Esophagus muscularis mucosa (tissue), 4 donors: ENCODE results near the gene HIF1AN. TPM values are rescaled to one million over a fixed set of nuclear protein-coding genes. Genes with fewer than 3 reads are reported as not detected.

Experiments used
- DNase-seq: peaks from one replicate; pipeline ENCODE4 v3.0.0-alpha.2; 2017; ENCODE audit errors: extremely low spot score
- H3K27ac ChIP-seq, 4 donors: fragments of 200-600 bp; sonication (generic); replicated peaks in 1 of 4; 1 replicate in 3 of 4; 2 replicates in 1 of 4; pipeline ENCODE4 v1.5.1; 2016 to 2019; ENCODE audit warnings: mild to moderate bottlenecking in 1 of 4
- H3K27me3 ChIP-seq, 4 donors: fragments of 200-600 bp; sonication (generic); one replicate each; pipeline versions ENCODE4 v1.5.1 to v1.6.0; 2016 to 2019
- H3K36me3 ChIP-seq, 4 donors: fragments of 200-600 bp; sonication (generic); one replicate each; pipeline ENCODE4 v1.5.1; 2016 to 2019
- H3K4me1 ChIP-seq, 4 donors: fragments of 200-600 bp; sonication (generic); one replicate each; pipeline ENCODE4 v1.5.1; 2016 to 2019
- H3K4me3 ChIP-seq, 4 donors: fragments of 200-600 bp; sonication (generic); 1 replicate in 2 of 4; 2 replicates in 2 of 4; pipeline ENCODE4 v1.5.1; 2016 to 2019; ENCODE audit warnings: mild to moderate bottlenecking in 4 of 4, moderate library complexity in 1 of 4
- H3K9me3 ChIP-seq, 4 donors: fragments of 200-600 bp; sonication (generic); 1 replicate in 3 of 4; 2 replicates in 1 of 4; pipeline ENCODE4 v1.5.1; 2016 to 2019
- EP300 ChIP-seq: sonication (generic); formaldehyde crosslinking; IDR thresholded peaks from one replicate; pipeline ENCODE4 v1.6.1; 2017; ENCODE audit warnings: antibody characterized with exemption
- POLR2A ChIP-seq: fragments of 450-650 bp; IDR thresholded peaks from one replicate; pipeline ENCODE4 v1.6.1; 2017; ENCODE audit warnings: antibody characterized with exemption, moderate library complexity, mild to moderate bottlenecking, low read depth
- POLR2AphosphoS5 ChIP-seq, 2 donors: sonication (generic); formaldehyde crosslinking; IDR thresholded peaks; one replicate each; pipeline ENCODE4 v1.6.1; 2017; ENCODE audit warnings: antibody characterized with exemption in 2 of 2
- WGBS: methylation state at CpG from one replicate; pipeline ENCODE4 v1.1.5; 2018; 5-methylcytosine and 5-hydroxymethylcytosine counted together
- intact Hi-C: fragments of 100-400 bp; cut with DNase I; formaldehyde crosslinking; loops from one replicate; pipeline ENCODE4 v1.15.1; 2023
- total RNA-seq, 4 donors: library from RNA; depleted of rRNA; stranded (reverse); fragments of >200 nt; gene quantifications; one replicate each; pipeline versions ENCODE4 v1.1.0 to v1.2.1, GENCODE V29; 2016
- TF ChIP-seq, protein P1 (sequence below), 3 experiments: fragments of 200-600 bp in 2 of 3; fragments of 450-650 bp in 1 of 3; sonication (generic) in 2 of 3; IDR thresholded peaks; one replicate each; pipeline ENCODE4 v1.5.1; 2017 to 2019; ENCODE audit warnings: antibody characterized with exemption in 3 of 3, mild to moderate bottlenecking in 2 of 3, moderate library complexity in 1 of 3

HIF1AN gene
- total RNA-seq, 4 donors from 2014 or later, result 7.6 to 15.4 (median 13.6) TPM

- TF ChIP-seq POLR2AphosphoS5 (IDR thresholded peaks at IDR 0.05) (no peak), POLR2A (no peak), EP300 (no peak)
- TF ChIP-seq, protein P1, sequence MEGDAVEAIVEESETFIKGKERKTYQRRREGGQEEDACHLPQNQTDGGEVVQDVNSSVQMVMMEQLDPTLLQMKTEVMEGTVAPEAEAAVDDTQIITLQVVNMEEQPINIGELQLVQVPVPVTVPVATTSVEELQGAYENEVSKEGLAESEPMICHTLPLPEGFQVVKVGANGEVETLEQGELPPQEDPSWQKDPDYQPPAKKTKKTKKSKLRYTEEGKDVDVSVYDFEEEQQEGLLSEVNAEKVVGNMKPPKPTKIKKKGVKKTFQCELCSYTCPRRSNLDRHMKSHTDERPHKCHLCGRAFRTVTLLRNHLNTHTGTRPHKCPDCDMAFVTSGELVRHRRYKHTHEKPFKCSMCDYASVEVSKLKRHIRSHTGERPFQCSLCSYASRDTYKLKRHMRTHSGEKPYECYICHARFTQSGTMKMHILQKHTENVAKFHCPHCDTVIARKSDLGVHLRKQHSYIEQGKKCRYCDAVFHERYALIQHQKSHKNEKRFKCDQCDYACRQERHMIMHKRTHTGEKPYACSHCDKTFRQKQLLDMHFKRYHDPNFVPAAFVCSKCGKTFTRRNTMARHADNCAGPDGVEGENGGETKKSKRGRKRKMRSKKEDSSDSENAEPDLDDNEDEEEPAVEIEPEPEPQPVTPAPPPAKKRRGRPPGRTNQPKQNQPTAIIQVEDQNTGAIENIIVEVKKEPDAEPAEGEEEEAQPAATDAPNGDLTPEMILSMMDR (IDR thresholded peaks at IDR 0.05), result no peak
- intact Hi-C loops, result no loop called here
- peaks cover 0 to 60% (median under 1%) of the 10 kb centered on the region in 4 donors for H3K27me3 ChIP-seq
These were observed 40.5 kb downstream of the HIF1AN start for GRCh38 chr10:100576282-100576635.

GRCh38 chr10:100579261-100580090 is 43.7 kb downstream of the HIF1AN start:
- no peak overlapping the region for H3K4me3 ChIP-seq
- intact Hi-C loops, result no loop called here
- TF ChIP-seq, protein P1 (IDR thresholded peaks at IDR 0.05), result no peak
- TF ChIP-seq POLR2AphosphoS5 (IDR thresholded peaks at IDR 0.05), result no peak
- TF ChIP-seq POLR2A, result no peak
- TF ChIP-seq EP300, result no peak
- no peaks in the 10 kb centered on the region for H3K9me3 ChIP-seq
- no peaks in the 10 kb centered on the region for H3K4me1 ChIP-seq
- H3K27me3 ChIP-seq, result peaks cover 0 to 41% (median 0%) of the 10 kb centered on the region in 4 donors
- H3K27ac ChIP-seq, result no peak overlapping the region
- peak; percentile 82 for DNase-seq
- H3K36me3 ChIP-seq, result no peaks in the 10 kb centered on the region
- 75% methylated on average over 9 of the region's 9 CpGs for WGBS

More at GRCh38 chr10:100576282-100576635, 40.5 kb downstream of the HIF1AN start:
- H3K4me3 ChIP-seq, result no peak overlapping the region
- 88% methylated on average over 5 of the region's 5 CpGs for WGBS
- no peaks in the 10 kb centered on the region for H3K4me1 ChIP-seq
- no peak for DNase-seq
- no peaks in the 10 kb centered on the region for H3K36me3 ChIP-seq
- no peaks in the 10 kb centered on the region for H3K9me3 ChIP-seq
- no peak overlapping the region for H3K27ac ChIP-seq

- Histone ChIP-seq H3K36me3 (no peaks in the 10 kb centered on the region), H3K4me3 (no peak overlapping the region), H3K27ac (no peak overlapping the region), H3K27me3 (peaks cover 0 to 39% (median 0%) of the 10 kb centered on the region in 4 donors), H3K9me3 (peaks cover 0 to 25% (median 14%) of the 10 kb centered on the region in 4 donors), H3K4me1 (no peaks in the 10 kb centered on the region)
- 13% methylated on average over 1 of the region's 1 CpG for WGBS
- TF ChIP-seq EP300 (no peak), POLR2AphosphoS5 (IDR thresholded peaks at IDR 0.05) (no peak), POLR2A (no peak)
- TF ChIP-seq, protein P1 (IDR thresholded peaks at IDR 0.05), result no peak
- DNase-seq, result peak; percentile 17
- intact Hi-C loops, result no loop called here
These were observed 51.2 kb downstream of the HIF1AN start for GRCh38 chr10:100586959-100587358.

DNA sequence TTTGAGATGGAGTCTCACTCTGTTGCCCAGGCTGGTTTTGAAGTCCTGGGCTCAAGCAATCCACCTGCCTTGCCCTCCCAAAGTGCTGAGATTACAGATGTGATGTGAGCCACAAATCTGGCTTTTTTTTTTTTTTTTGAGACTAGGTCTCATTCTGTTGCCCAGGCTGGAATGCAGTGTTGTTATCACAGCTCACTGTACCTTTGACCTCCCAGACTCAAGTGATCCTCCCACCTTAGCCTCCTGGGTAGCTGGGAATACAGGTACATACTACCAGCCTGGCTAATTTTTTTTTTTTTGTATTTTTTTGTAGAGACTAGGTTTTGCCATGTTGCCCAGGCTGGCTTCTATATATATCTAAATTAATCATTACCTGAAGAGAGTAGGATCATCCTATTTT is 62.4 kb downstream of the HIF1AN start:
- no peaks in the 10 kb centered on the region for H3K36me3 ChIP-seq
- no peak overlapping the region for H3K27ac ChIP-seq
- peaks cover 0 to 59% (median 0%) of the 10 kb centered on the region in 4 donors for H3K27me3 ChIP-seq
- TF ChIP-seq POLR2AphosphoS5 (IDR thresholded peaks at IDR 0.05), result no peak
- TF ChIP-seq, protein P1 (IDR thresholded peaks at IDR 0.05), result no peak
- TF ChIP-seq EP300, result no peak
- no peak for TF ChIP-seq POLR2A
- intact Hi-C loops, result no loop called here
- no peak for DNase-seq
- no peak overlapping the region for H3K4me3 ChIP-seq
- no peaks in the 10 kb centered on the region for H3K9me3 ChIP-seq
- no peaks in the 10 kb centered on the region for H3K4me1 ChIP-seq
